Astrocyte of the spinal cord (primary cell): ENCODE data around the gene VWA8.
"Not testable (repeated sequence)": the region's sequence is repeated elsewhere in the genome, so short reads cannot be mapped to it uniquely, and the experiment has no call there.

Experiments
- DNase-seq: peaks from one replicate; pipeline ENCODE4 v3.0.0; 2011; ENCODE audit warnings: low read depth, low spot score
- H3K4me3 ChIP-seq: 2 replicates; pipeline ENCODE4 v1.5.1; 2011; ENCODE audit warnings: low read depth, mild to moderate bottlenecking, low read length, moderate library complexity
- in situ Hi-C: cut with HindIII; loops from 2 replicates; pipeline ENCODE4 v1.10.0; 2017; ENCODE audit warnings: low sequenced_read_pairs
- TF ChIP-seq, protein P1 (sequence below): IDR thresholded peaks from 2 replicates; pipeline ENCODE4 v1.5.1; 2012; ENCODE audit warnings: low read depth, mild to moderate bottlenecking, low read length, inconsistent platforms

The VWA8 gene

GRCh38 chr13:41935501-41935900, 25.4 kb downstream of the VWA8 start:
- TF ChIP-seq, protein P1, sequence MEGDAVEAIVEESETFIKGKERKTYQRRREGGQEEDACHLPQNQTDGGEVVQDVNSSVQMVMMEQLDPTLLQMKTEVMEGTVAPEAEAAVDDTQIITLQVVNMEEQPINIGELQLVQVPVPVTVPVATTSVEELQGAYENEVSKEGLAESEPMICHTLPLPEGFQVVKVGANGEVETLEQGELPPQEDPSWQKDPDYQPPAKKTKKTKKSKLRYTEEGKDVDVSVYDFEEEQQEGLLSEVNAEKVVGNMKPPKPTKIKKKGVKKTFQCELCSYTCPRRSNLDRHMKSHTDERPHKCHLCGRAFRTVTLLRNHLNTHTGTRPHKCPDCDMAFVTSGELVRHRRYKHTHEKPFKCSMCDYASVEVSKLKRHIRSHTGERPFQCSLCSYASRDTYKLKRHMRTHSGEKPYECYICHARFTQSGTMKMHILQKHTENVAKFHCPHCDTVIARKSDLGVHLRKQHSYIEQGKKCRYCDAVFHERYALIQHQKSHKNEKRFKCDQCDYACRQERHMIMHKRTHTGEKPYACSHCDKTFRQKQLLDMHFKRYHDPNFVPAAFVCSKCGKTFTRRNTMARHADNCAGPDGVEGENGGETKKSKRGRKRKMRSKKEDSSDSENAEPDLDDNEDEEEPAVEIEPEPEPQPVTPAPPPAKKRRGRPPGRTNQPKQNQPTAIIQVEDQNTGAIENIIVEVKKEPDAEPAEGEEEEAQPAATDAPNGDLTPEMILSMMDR, result no peak
- in situ Hi-C loops, result no loop called here
- no peak overlapping the region for H3K4me3 ChIP-seq

DNA sequence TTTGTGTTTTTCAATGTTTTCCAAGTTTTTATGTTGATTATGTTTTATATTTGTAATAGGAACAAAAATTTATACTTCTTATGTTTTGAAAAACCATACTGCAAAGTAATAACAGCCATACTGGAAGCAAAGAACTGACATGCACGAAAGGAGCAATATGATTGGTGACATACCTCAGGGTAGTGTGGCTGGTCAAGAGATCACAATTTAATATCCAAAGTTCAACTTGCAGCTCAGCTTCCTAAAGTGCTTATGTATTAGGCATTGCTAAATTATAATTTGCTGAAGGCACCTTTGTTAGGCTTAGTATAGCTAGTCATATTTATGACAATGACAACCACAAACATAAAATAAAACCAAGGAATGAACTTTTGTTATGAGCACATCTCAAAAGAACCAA, 25.9 kb downstream of the VWA8 start:
- H3K4me3 ChIP-seq, result no peak overlapping the region
- in situ Hi-C loops, result no loop called here
- TF ChIP-seq, protein P1, result no peak
- no peak for DNase-seq

More at GRCh38 chr13:41935501-41935900, 25.4 kb downstream of the VWA8 start:
- DNase-seq, result no peak

GRCh38 chr13:41934120-41934519, 26.8 kb downstream of the VWA8 start:
- H3K4me3 ChIP-seq, result no peak overlapping the region

DNA sequence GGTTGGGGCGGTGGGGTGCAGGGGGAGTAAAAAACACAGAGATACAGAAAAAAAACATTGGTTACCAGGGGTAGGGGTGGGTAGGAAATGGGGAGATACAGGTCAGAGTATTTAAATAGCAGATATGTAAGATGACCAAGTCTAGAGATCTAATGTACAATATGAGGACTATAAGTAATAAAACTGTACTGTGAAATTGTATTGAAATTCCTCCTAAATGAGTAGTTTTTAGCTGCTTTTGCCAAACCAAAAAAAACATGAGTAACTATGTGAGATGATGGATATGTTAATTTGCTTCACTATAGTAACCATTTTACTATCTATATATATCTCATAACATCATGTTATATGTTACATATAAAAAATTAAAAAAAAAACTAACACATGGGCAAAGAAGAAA, 29.6 kb downstream of the VWA8 start:
- TF ChIP-seq, protein P1, result no peak
- peak; percentile 45 for DNase-seq
- in situ Hi-C loops, result no loop called here
- no peak overlapping the region for H3K4me3 ChIP-seq

More at GRCh38 chr13:41934120-41934519, 26.8 kb downstream of the VWA8 start:
- in situ Hi-C loops, result no loop called here
- TF ChIP-seq, protein P1, result no peak
- no peak for DNase-seq

DNA sequence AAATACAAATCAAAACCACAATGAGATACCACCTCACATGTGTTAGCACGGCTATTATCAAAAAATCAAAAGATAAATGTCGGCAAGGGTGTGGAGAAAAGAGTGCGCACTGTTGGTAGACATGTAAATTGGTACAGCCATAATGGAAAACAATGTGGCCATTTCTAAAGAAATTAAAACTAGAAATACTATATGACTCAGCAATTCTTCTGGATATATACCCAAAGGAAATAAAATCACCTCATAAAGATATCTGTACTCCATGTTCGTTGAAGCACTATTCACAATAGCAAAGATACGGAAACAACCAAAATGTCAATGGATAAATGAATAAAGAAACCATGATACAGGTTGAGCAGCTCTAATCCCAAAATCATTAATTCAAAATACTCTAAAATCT, 30.8 kb downstream of the VWA8 start:
- in situ Hi-C loops, result no loop called here
- no peak overlapping the region for H3K4me3 ChIP-seq
- TF ChIP-seq, protein P1, result no peak
- no peak for DNase-seq

- no peak overlapping the region for H3K4me3 ChIP-seq
- DNase-seq, result no peak
- TF ChIP-seq, protein P1, result no peak
- in situ Hi-C loops, result no loop called here
Measured at GRCh38 chr13:41928323-41928722, 32.6 kb downstream of the VWA8 start.

GRCh38 chr13:41925014-41925413, 35.9 kb downstream of the VWA8 start:
- in situ Hi-C loops, result no loop called here
- H3K4me3 ChIP-seq, result no peak overlapping the region
- no peak for DNase-seq
- TF ChIP-seq, protein P1, result no peak

DNA sequence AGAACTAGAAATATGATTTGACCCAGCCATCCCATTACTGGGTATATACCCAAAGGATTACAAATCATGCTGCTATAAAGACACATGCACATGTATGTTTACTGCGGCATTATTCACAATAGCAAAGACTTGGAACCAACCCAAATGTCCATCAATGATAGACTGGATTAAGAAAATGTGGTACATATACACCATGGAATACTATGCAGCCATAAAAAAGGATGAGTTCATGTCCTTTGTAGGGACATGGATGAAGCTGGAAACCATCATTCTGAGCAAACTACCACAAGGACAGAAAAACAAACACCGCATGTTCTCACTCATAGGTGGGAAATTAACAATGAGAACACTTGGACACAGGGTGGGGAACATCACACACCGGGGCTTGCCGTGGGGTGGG, 38.0 kb downstream of the VWA8 start:
- H3K4me3 ChIP-seq, DNase-seq, in situ Hi-C loops: not testable (repeated sequence)
